Endothelial cell of umbilical vein (primary cell): ENCODE data around the gene NINJ2. TPM values are rescaled to one million over a fixed set of nuclear protein-coding genes. Genes with fewer than 3 reads are reported as not detected.
A peak's percentile ranks its signal among the peaks of the same experiment; 100 is the strongest.

Experiments
- BruUV-seq: library from RNA; stranded (reverse); fragments of 400-500 nt; replicated peaks from 2 replicates; lab custom pipeline; 2021; lab: Mats Ljungman, UMichigan
- CTCF ChIA-PET: fragments of 300-600, 350-600 bp; sonication (Branson Sonifier 250); formaldehyde crosslinking; loops from one replicate; lab custom pipeline; 2021; ENCODE audit warnings: antibody characterized with exemption, inconsistent platforms; lab: Charles Lee
- POLR2A ChIA-PET: fragments of 300-600, 350-600 bp; sonication (Branson Sonifier 250); formaldehyde crosslinking; loops from one replicate; lab custom pipeline; 2021; ENCODE audit warnings: antibody characterized with exemption, inconsistent platforms; lab: Charles Lee
- DNase-seq: peaks from one replicate; pipeline ENCODE4 v3.0.0-alpha.2; 2011; ENCODE audit warnings: low read depth, low spot score
- FAIRE-seq: peaks from 2 replicates; lab custom pipeline; 2011; peaks lifted over from hg19 to GRCh38; lab: Jason Lieb, UNC
- H2AFZ ChIP-seq: 2 replicates; pipeline ENCODE4 v1.6.0; 2012; ENCODE audit warnings: low read depth, low read length, control low read depth, inconsistent platforms
- H3K27ac ChIP-seq: 2 replicates; pipeline ENCODE4 v1.5.1; 2011; ENCODE audit warnings: low read depth, mild to moderate bottlenecking, control low read depth, low read length, moderate library complexity; ENCODE audit not compliant: insufficient read depth
- H3K27me3 ChIP-seq, 2 experiments: 2 replicates each; pipeline versions ENCODE4 v1.6.0 to v1.6.1; 2011; ENCODE audit warnings: low read length in 2 of 2, mixed read lengths in 1 of 2; ENCODE audit not compliant: control insufficient read depth in 2 of 2, insufficient read depth in 2 of 2
- H3K36me3 ChIP-seq, 2 experiments: 2 replicates in 1 of 2; 3 replicates in 1 of 2; pipeline ENCODE4 v1.5.1; 2011; ENCODE audit warnings: low read length in 2 of 2, mild to moderate bottlenecking in 1 of 2, moderate library complexity in 1 of 2; ENCODE audit not compliant: control insufficient read depth in 2 of 2, insufficient read depth in 2 of 2; ENCODE audit errors: extremely low read depth in 1 of 2
- H3K4me1 ChIP-seq: 3 replicates; pipeline ENCODE4 v1.5.1; 2011; ENCODE audit warnings: mild to moderate bottlenecking, low read length; ENCODE audit not compliant: control insufficient read depth, insufficient read depth; ENCODE audit errors: extremely low read depth
- H3K4me2 ChIP-seq: 2 replicates; pipeline ENCODE4 v1.6.1; 2011; ENCODE audit warnings: low read length, control low read depth, mixed read lengths; ENCODE audit not compliant: insufficient read depth
- H3K4me3 ChIP-seq, 3 experiments: fragments of 200-600 bp in 1 of 3; sonication (generic), shearing (Covaris generic) in 1 of 3; replicated peaks in 1 of 3; 2 replicates each; pipeline ENCODE4 v1.5.1; 2011 to 2016; ENCODE audit warnings: control low read depth in 3 of 3, low read length in 3 of 3, mild to moderate bottlenecking in 2 of 3, inconsistent platforms in 1 of 3, low read depth in 1 of 3, moderate library complexity in 1 of 3; ENCODE audit not compliant: insufficient read depth in 1 of 3
- H3K79me2 ChIP-seq: 2 replicates; pipeline ENCODE4 v1.6.0; 2012; ENCODE audit warnings: low read length, inconsistent platforms; ENCODE audit not compliant: control insufficient read depth, insufficient read depth
- H3K9ac ChIP-seq: replicated peaks from 2 replicates; pipeline ENCODE3; 2011; ENCODE audit warnings: low read length, control low read depth; ENCODE audit not compliant: insufficient read depth; ENCODE audit errors: extremely low read depth
- H3K9me1 ChIP-seq: replicated peaks from 3 replicates; pipeline ENCODE4 v1.6.0; 2011; ENCODE audit warnings: mild to moderate bottlenecking, low read length; ENCODE audit not compliant: control insufficient read depth, insufficient read depth; ENCODE audit errors: extremely low read depth
- H3K9me3 ChIP-seq: replicated peaks from 2 replicates; pipeline ENCODE4 v1.5.1; 2012; ENCODE audit warnings: low read length, inconsistent platforms; ENCODE audit not compliant: control insufficient read depth, insufficient read depth
- H4K20me1 ChIP-seq: replicated peaks from 2 replicates; pipeline ENCODE3; 2011; ENCODE audit warnings: mild to moderate bottlenecking, low read length; ENCODE audit not compliant: control insufficient read depth, insufficient read depth; ENCODE audit errors: extremely low read depth
- CTCF ChIP-seq, 2 donors: IDR thresholded peaks; 1 replicate in 1 of 2; 2 replicates in 1 of 2; pipeline ENCODE4 v1.5.1; 2011; ENCODE audit warnings: low read length in 2 of 2, mild to moderate bottlenecking in 2 of 2, moderate library complexity in 2 of 2, control low read depth in 1 of 2, inconsistent platforms in 1 of 2, low read depth in 1 of 2; ENCODE audit not compliant: insufficient read depth in 1 of 2; ENCODE audit errors: extremely low read depth in 1 of 2
- EZH2 ChIP-seq: IDR thresholded peaks from 2 replicates; pipeline ENCODE4 v1.6.1; 2012; ENCODE audit warnings: borderline replicate concordance, low read depth, mild to moderate bottlenecking, moderate library complexity, low read length, inconsistent platforms; ENCODE audit not compliant: severe bottlenecking
- FOS ChIP-seq: IDR thresholded peaks from 2 replicates; pipeline ENCODE4 v1.6.1; 2011; ENCODE audit warnings: mild to moderate bottlenecking, low read length, moderate library complexity, borderline replicate concordance; ENCODE audit not compliant: insufficient read depth
- GATA2 ChIP-seq: IDR thresholded peaks from 2 replicates; pipeline ENCODE4 v1.7.0; 2011; ENCODE audit warnings: low read depth, mild to moderate bottlenecking, moderate library complexity, mixed read lengths, low read length; ENCODE audit not compliant: insufficient read length, insufficient read depth
- JUN ChIP-seq: IDR thresholded peaks from 2 replicates; pipeline ENCODE4 v1.6.1; 2011; ENCODE audit warnings: borderline replicate concordance, low read depth; ENCODE audit not compliant: insufficient read length, insufficient read depth
- MAX ChIP-seq: IDR thresholded peaks from 2 replicates; pipeline ENCODE4 v1.6.1; 2011; ENCODE audit not compliant: insufficient read depth, insufficient read length
- MYC ChIP-seq: IDR thresholded peaks from one replicate; pipeline ENCODE4 v1.6.1; 2011; ENCODE audit warnings: mild to moderate bottlenecking, low read depth, low read length
- POLR2A ChIP-seq: IDR thresholded peaks from 2 replicates; pipeline ENCODE4 v1.6.1; 2012; ENCODE audit warnings: low read depth, mild to moderate bottlenecking, control low read depth, low read length
- POLR2AphosphoS5 ChIP-seq: IDR thresholded peaks from 2 replicates; pipeline ENCODE4 v1.6.1; 2012; ENCODE audit warnings: low read depth, mild to moderate bottlenecking, control low read depth, low read length, moderate library complexity; ENCODE audit not compliant: insufficient read depth
- dilution Hi-C: fragments of 300-500 bp; cut with MboI; formaldehyde crosslinking; loops from one replicate; pipeline ENCODE4 v1.15.0; 2019; ENCODE audit warnings: low sequenced_read_pairs; ENCODE audit not compliant: extremely low pct_ligation_motif_present
- intact Hi-C: fragments of 100-400 bp; cut with micrococcal nuclease; formaldehyde crosslinking; loops from one replicate; pipeline ENCODE4 v1.10.0; 2022
- polyA plus RNA-seq, 4 experiments: library from polyadenylated mRNA; depleted of rRNA in 3 of 4; stranded (reverse) in 3 of 4; unstranded in 1 of 4; fragments of >200 nt; gene quantifications; 2 replicates each; pipeline versions ENCODE4 v1.2.1 to v1.2.3, GENCODE V29; 2011 to 2012; ENCODE audit warnings: missing spikeins in 1 of 4
- total RNA-seq: library from RNA; stranded (reverse); gene quantifications from 2 replicates; pipeline ENCODE4 v1.2.3, GENCODE V29; 2021

NINJ2 gene
- total and polyA plus RNA-seq, 2 donors (not counting 3 experiments of a cell fraction or from before 2014, with no cell fraction given), result 0.75 to 4.4 TPM

- Histone ChIP-seq H3K36me3 (no peaks in the 10 kb centered on the region), H3K9me1 (no peaks in the 10 kb centered on the region), H3K4me1 (peaks cover 32% of the 10 kb centered on the region), H4K20me1 (no peaks in the 10 kb centered on the region), H3K27me3 (no peaks in the 10 kb centered on the region), H3K79me2 (no peaks in the 10 kb centered on the region), H3K9me3 (no peaks in the 10 kb centered on the region), H3K9ac (no peak overlapping the region), H3K4me3 (no peak overlapping the region), H3K4me2 (peak overlapping the region; percentile 88), H3K27ac (peak overlapping the region; percentile 77), H2AFZ (peak overlapping the region; percentile 92)
- dilution Hi-C loops, result no loop called here
- FAIRE-seq (no peak), DNase-seq (peak; percentile 6)
- no TSS peak for BruUV-seq
- ChIA-PET CTCF (interaction anchor here (1.0 to 7.8 kb wide), 11 partner anchors 31 to 1011 kb away, joined by 3 to 150 read pairs (median 8); partner anchors contain the start of genes RAD52 and WNK1), POLR2A (interaction anchor here (0.8 to 1.3 kb wide), 2 partner anchors 26 to 377 kb away, joined by 3 to 5 read pairs; partner anchors contain the start of gene RAD52)
- no peak for TF ChIP-seq JUN
- no peak for TF ChIP-seq CTCF (IDR thresholded peaks at IDR 0.05; ENCODE audit: extremely low read depth in 1 of 2, insufficient read depth in 1 of 2, low read depth in 1 of 2, low read length in 2 of 2)
- TF ChIP-seq GATA2, result no peak
- TF ChIP-seq EZH2, result no peak
- no peak for TF ChIP-seq MAX
- TF ChIP-seq POLR2A, result no peak
- TF ChIP-seq FOS, result no peak
- TF ChIP-seq POLR2AphosphoS5, result no peak
- no peak for TF ChIP-seq MYC
- intact Hi-C loops, result loop anchor here (2.0 to 5.0 kb wide), 3 partner anchors 71 to 1011 kb away; no protein-coding TSS in a partner anchor
These were observed 91.3 kb downstream of the NINJ2 start for GRCh38 chr12:571795-572531.
